T-cell (primary cell): ENCODE measurements around the gene OR7A5. TPM values are rescaled to one million over a fixed set of nuclear protein-coding genes. Genes with fewer than 3 reads are reported as not detected.

Experiments
- ATAC-seq, 4 experiments: fragments of 200-7000 bp in 3 of 4; fragments of 150-1000 bp in 1 of 4; cut with Tn5 transposase; replicated peaks in 1 of 4; 1 replicate in 3 of 4; 2 replicates in 1 of 4; pipeline ENCODE4 v1.10.0; 2021; ENCODE audit warnings: moderate library complexity in 3 of 4, mild to moderate bottlenecking in 2 of 4, moderate number of reproducible peaks in 1 of 4
- CTCF ChIA-PET, 2 donors: fragments of 300-600 bp; sonication (Branson Sonifier 250); formaldehyde crosslinking; loops; one replicate each; lab custom pipeline; 2022; ENCODE audit warnings: antibody characterized with exemption in 2 of 2; lab: Charles Lee
- POLR2A ChIA-PET, 2 donors: fragments of 300-600 bp; sonication (Branson Sonifier 250); formaldehyde crosslinking; loops; one replicate each; lab custom pipeline; 2022; ENCODE audit warnings: antibody characterized with exemption in 2 of 2; lab: Charles Lee
- DNase-seq, 35 experiments: peaks; one replicate each; pipeline versions ENCODE4 v3.0.0 to v3.0.0-alpha.2; 2013 to 2023
- H3K27ac ChIP-seq: one replicate; pipeline ENCODE4 v1.5.1; 2013; ENCODE audit warnings: low read length
- H3K27me3 ChIP-seq, 2 experiments: replicated peaks in 1 of 2; 1 replicate in 1 of 2; 2 replicates in 1 of 2; pipeline versions ENCODE4 v1.6.1 to v1.7.0; 2013; ENCODE audit warnings: low read length in 1 of 2, mixed read lengths in 1 of 2; ENCODE audit not compliant: control insufficient read depth in 2 of 2, insufficient read depth in 2 of 2; ENCODE audit errors: extremely low read depth in 1 of 2
- H3K36me3 ChIP-seq, 2 donors: 1 replicate in 1 of 2; 2 replicates in 1 of 2; pipeline versions ENCODE4 v1.6.1 to v1.7.0; 2013; ENCODE audit warnings: low read length in 1 of 2; ENCODE audit not compliant: control insufficient read depth in 2 of 2, insufficient read depth in 1 of 2; ENCODE audit errors: extremely low read depth in 1 of 2
- H3K4me1 ChIP-seq, 2 experiments: 1 replicate in 1 of 2; 2 replicates in 1 of 2; pipeline versions ENCODE4 v1.6.1 to v1.7.0; 2013; ENCODE audit warnings: low read length in 2 of 2, mixed read lengths in 1 of 2; ENCODE audit not compliant: insufficient read depth in 2 of 2, control insufficient read depth in 1 of 2; ENCODE audit errors: extremely low read depth in 1 of 2
- H3K4me3 ChIP-seq, 2 donors: 1 replicate in 1 of 2; 2 replicates in 1 of 2; pipeline versions ENCODE4 v1.5.1 to v1.7.0; 2013; ENCODE audit warnings: mild to moderate bottlenecking in 2 of 2, low read length in 1 of 2, moderate library complexity in 1 of 2; ENCODE audit not compliant: control insufficient read depth in 1 of 2; ENCODE audit errors: extremely low read depth in 1 of 2
- H3K9me3 ChIP-seq: 2 replicates; pipeline ENCODE4 v1.7.0; 2013
- H3K27ac Mint-ChIP-seq, 2 donors: one replicate each; pipeline ENCODE4 v1.8.0; 2020 to 2021; ENCODE audit warnings: mild to moderate bottlenecking in 2 of 2, mixed read lengths in 2 of 2
- H3K27me3 Mint-ChIP-seq, 2 donors: one replicate each; pipeline ENCODE4 v1.8.0; 2021 to 2022; ENCODE audit warnings: mixed read lengths in 2 of 2
- H3K36me3 Mint-ChIP-seq: one replicate; pipeline ENCODE4 v1.8.0; 2021; ENCODE audit warnings: mixed read lengths
- H3K4me1 Mint-ChIP-seq, 3 donors: one replicate each; pipeline ENCODE4 v1.8.0; 2020 to 2022; ENCODE audit warnings: mixed read lengths in 3 of 3, mild to moderate bottlenecking in 1 of 3
- H3K4me3 Mint-ChIP-seq, 3 donors: one replicate each; pipeline ENCODE4 v1.8.0; 2020 to 2022; ENCODE audit warnings: mild to moderate bottlenecking in 3 of 3, mixed read lengths in 3 of 3, moderate library complexity in 3 of 3
- H3K9me3 Mint-ChIP-seq, 3 donors: one replicate each; pipeline ENCODE4 v1.8.0; 2020 to 2022; ENCODE audit warnings: mixed read lengths in 3 of 3
- WGBS: methylation state at CpG from one replicate; pipeline ENCODE4 v1.1.5; 2013; ENCODE audit warnings: missing lambda C conversion rate; ENCODE audit not compliant: insufficient coverage; 5-methylcytosine and 5-hydroxymethylcytosine counted together
- total RNA-seq, 35 experiments: library from RNA in 6 of 35; stranded (reverse) in 6 of 35; fragments of 120-200 nt in 1 of 35; gene quantifications; one replicate each; pipeline versions ENCODE4 v1.2.1 to v1.2.4 and lab custom pipeline; 2013 to 2026

OR7A5 gene
- total RNA-seq, 5 donors from 2014 or later (not counting 1 experiment from before 2014, with no cell fraction given) = not detected

DNA sequence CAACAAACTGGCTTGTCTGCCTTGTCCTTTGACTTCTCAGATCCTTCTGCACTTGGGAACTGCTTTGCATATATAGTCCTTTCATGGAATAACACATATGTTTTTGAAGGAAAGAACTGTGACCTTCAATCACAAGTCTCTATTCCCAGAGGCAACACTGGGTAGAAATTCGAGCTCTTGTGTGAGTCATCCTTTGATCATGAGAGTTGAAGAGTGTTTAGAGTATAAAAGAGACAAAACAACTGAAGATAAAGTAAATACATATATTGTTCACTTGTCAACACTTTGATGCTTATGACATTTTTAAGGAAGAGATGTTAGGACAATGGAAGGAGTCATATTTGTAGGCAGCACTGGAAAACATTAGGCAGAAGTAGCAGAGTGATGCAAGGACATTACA is 5.2 kb upstream of the OR7A5 start:
- no peaks in the 10 kb centered on the region for H3K4me1 Mint-ChIP-seq
- no peak overlapping the region for H3K4me3 Mint-ChIP-seq
- Histone ChIP-seq H3K4me1 (no peaks in the 10 kb centered on the region), H3K9me3 (no peaks in the 10 kb centered on the region), H3K27ac (no peak overlapping the region), H3K4me3 (no peak overlapping the region), H3K27me3 (peaks cover 0 to 9% of the 10 kb centered on the region in 2 experiments), H3K36me3 (no peaks in the 10 kb centered on the region)
- WGBS = no CpG with 5 or more reads among the region's 1 CpG
- CTCF ChIA-PET = no interaction called here
- peaks cover 31 to 33% of the 10 kb centered on the region in 2 donors for H3K27me3 Mint-ChIP-seq
- DNase-seq (no peak), ATAC-seq (no peak)
- POLR2A ChIA-PET = no interaction called here
- no peak overlapping the region for H3K27ac Mint-ChIP-seq
- H3K9me3 Mint-ChIP-seq = no peaks in the 10 kb centered on the region
- no peaks in the 10 kb centered on the region for H3K36me3 Mint-ChIP-seq

DNA sequence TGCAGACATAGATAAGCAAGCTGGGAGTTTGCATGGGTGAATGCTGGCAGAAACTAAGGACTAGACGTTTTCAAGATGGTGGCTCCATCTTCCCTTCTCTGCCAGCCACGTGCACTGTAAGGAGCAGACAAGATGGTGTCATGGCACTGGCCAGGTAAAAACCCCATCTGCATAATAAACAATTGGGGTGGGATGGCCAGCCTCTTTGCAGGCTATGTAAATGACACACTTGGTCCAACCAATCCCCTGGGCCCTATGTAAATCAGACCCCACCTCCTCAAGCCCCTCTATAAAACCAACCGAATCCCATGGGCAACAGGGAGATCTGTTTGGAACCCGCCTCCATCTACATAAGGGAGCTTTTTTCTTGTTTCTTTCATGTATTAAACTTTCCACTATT is 2.4 kb upstream of the OR7A5 start:
- no CpG with 5 or more reads among the region's 4 CpGs for WGBS
- no peaks in the 10 kb centered on the region for H3K4me1 ChIP-seq
- no peak overlapping the region for H3K27ac Mint-ChIP-seq

DNA sequence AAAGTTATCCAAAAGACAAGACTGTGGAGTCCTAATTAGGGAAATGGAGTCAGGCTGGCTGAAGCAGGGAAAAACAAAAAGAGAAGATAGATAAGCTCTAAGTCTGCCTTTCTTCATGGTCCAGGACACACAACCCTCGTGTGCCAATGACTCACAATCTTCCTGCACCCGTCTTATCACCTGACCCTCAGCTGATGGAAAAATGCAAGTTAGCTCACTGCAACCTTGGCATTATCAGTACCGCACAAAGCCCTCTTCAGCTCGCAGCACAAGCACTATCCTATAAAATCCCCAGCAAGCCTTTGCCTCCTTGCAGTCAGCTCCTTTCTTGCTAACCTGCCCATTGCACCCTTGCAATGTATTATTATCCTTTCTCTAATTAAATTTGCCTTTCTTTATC is 4.3 kb downstream of the OR7A5 start:
- Histone ChIP-seq H3K9me3 (no peaks in the 10 kb centered on the region), H3K4me1 (no peaks in the 10 kb centered on the region), H3K27ac (no peak overlapping the region), H3K4me3 (no peak overlapping the region), H3K36me3 (no peaks in the 10 kb centered on the region), H3K27me3 (peaks cover 0 to 4% of the 10 kb centered on the region in 2 experiments)
- CTCF ChIA-PET = no interaction called here
- no peak overlapping the region for H3K27ac Mint-ChIP-seq
- no peak overlapping the region for H3K4me3 Mint-ChIP-seq
- no peaks in the 10 kb centered on the region for H3K9me3 Mint-ChIP-seq
- H3K36me3 Mint-ChIP-seq = no peaks in the 10 kb centered on the region
- H3K27me3 Mint-ChIP-seq = peaks cover 27 to 40% of the 10 kb centered on the region in 2 donors
- no peaks in the 10 kb centered on the region for H3K4me1 Mint-ChIP-seq
- ATAC-seq = no peak
- POLR2A ChIA-PET = no interaction called here
- no peak for DNase-seq
- WGBS = 74% methylated on average over 3 of the region's 4 CpGs

More for the DNA sequence above, 2.4 kb upstream of the OR7A5 start:
- no peaks in the 10 kb centered on the region for H3K4me1 Mint-ChIP-seq
- H3K27ac ChIP-seq = no peak overlapping the region
- H3K36me3 Mint-ChIP-seq = no peaks in the 10 kb centered on the region
- no peak for ATAC-seq
- H3K4me3 ChIP-seq = no peak overlapping the region
- ChIA-PET POLR2A (interaction anchor here in 1 of 2 donors (0.6 kb wide), 1 partner anchor 184 kb away, joined by 5 read pairs; no protein-coding TSS in a partner anchor), CTCF (interaction anchor here in 1 of 2 donors (0.9 kb wide), 1 partner anchor 82 kb away, joined by 3 read pairs; no protein-coding TSS in a partner anchor)
- no peaks in the 10 kb centered on the region for H3K9me3 ChIP-seq
- no peaks in the 10 kb centered on the region for H3K9me3 Mint-ChIP-seq
- H3K27me3 ChIP-seq = peaks cover 0 to 8% of the 10 kb centered on the region in 2 experiments
- H3K27me3 Mint-ChIP-seq = peaks cover 18 to 28% of the 10 kb centered on the region in 2 donors
- DNase-seq = no peak
- no peaks in the 10 kb centered on the region for H3K36me3 ChIP-seq
- no peak overlapping the region for H3K4me3 Mint-ChIP-seq

DNA sequence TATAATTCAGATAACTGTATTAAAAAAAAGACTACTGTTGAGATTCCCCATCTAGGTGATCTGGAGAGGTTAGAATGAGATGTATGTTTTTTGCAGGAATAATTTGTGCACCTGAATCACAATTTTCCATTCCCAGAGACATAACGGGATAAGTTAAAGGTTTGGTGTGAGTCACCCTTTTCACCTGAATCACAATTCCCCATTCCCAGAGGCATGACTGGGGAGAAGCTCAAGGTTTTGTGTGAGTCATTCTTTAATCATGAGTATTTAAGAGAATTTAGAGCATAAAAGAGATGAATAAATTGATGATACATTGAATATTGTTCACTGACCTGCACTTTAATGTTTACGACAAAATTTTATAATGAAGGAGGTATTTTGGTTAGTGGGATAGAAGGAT is 9.0 kb downstream of the OR7A5 start:
- Mint-ChIP-seq H3K27ac (no peak overlapping the region), H3K36me3 (no peaks in the 10 kb centered on the region), H3K4me1 (no peaks in the 10 kb centered on the region), H3K9me3 (peaks cover 0 to 4% (median 0%) of the 10 kb centered on the region in 3 donors), H3K27me3 (peaks cover 51 to 63% of the 10 kb centered on the region in 2 donors), H3K4me3 (no peak overlapping the region)
- Histone ChIP-seq H3K27me3 (peaks cover 0 to 11% of the 10 kb centered on the region in 2 experiments), H3K4me3 (no peak overlapping the region), H3K36me3 (no peaks in the 10 kb centered on the region), H3K9me3 (no peaks in the 10 kb centered on the region), H3K27ac (no peak overlapping the region), H3K4me1 (no peaks in the 10 kb centered on the region)
- WGBS = no CpG with 5 or more reads among the region's 2 CpGs
- CTCF ChIA-PET = no interaction called here
- POLR2A ChIA-PET = no interaction called here
- DNase-seq = no peak
- no peak for ATAC-seq

DNA sequence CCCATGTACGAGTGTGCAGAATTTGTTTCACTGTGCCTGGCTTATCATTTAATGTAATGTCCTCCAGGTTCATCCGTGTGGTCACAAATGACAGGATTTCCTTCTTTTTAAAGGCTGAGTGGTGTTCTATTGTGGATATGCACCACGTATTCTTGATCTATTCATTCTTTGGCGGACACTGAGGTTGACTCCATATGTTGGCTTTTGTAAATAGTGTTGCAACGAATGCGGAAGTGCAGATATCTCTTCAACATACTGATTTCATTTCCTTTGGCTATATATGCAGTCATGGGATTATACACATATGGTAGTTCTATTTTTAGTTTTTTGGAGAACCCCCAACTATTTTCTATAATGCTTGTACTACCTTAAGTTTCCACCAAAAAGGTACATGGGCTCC is 13.0 kb downstream of the OR7A5 start:
- ChIA-PET POLR2A (no interaction called here), CTCF (no interaction called here)
- Mint-ChIP-seq H3K9me3 (peaks cover 0 to 8% (median 0%) of the 10 kb centered on the region in 3 donors), H3K27me3 (peaks cover 47 to 53% of the 10 kb centered on the region in 2 donors), H3K4me3 (no peak overlapping the region), H3K27ac (no peak overlapping the region), H3K36me3 (no peaks in the 10 kb centered on the region), H3K4me1 (no peaks in the 10 kb centered on the region)
- WGBS = 80% methylated on average over 1 of the region's 6 CpGs
- H3K27ac ChIP-seq = no peak overlapping the region
- no peaks in the 10 kb centered on the region for H3K9me3 ChIP-seq
- H3K4me3 ChIP-seq = no peak overlapping the region
- no peaks in the 10 kb centered on the region for H3K36me3 ChIP-seq
- ATAC-seq = no peak
- H3K4me1 ChIP-seq = no peaks in the 10 kb centered on the region
- DNase-seq = no peak
- H3K27me3 ChIP-seq = peaks cover 0 to 13% of the 10 kb centered on the region in 2 experiments

DNA sequence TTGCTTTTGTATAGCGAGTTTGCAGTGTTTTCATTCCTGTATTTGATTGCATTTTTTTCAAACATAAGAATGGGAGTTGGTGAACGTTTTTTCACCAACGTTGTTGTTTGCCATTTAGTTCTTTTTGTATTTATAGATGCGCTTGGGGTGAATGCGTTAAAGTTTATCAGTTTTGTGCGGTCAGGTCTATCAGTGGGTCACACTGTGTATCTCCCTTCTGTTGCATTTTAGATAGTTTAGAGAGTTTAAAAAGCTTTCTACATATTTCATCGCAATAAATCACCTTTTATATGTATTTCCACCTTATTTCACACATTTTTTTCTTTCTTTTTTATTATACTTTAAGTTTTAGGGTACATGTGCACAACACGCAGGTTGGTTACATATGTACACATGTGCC is 16.4 kb downstream of the OR7A5 start:
- no peaks in the 10 kb centered on the region for H3K36me3 Mint-ChIP-seq
- no peak overlapping the region for H3K27ac Mint-ChIP-seq
- H3K27me3 Mint-ChIP-seq = peaks cover 16 to 22% of the 10 kb centered on the region in 2 donors
- ATAC-seq = no peak
- CTCF ChIA-PET = no interaction called here
- no peaks in the 10 kb centered on the region for H3K36me3 ChIP-seq
- H3K9me3 ChIP-seq = no peaks in the 10 kb centered on the region
- no peak for DNase-seq
- peaks cover 0 to 3% (median 0%) of the 10 kb centered on the region in 3 donors for H3K9me3 Mint-ChIP-seq
- no peak overlapping the region for H3K4me3 Mint-ChIP-seq
- H3K4me3 ChIP-seq = no peak overlapping the region
- H3K4me1 Mint-ChIP-seq = no peaks in the 10 kb centered on the region
- no peak overlapping the region for H3K27ac ChIP-seq
- H3K4me1 ChIP-seq = no peaks in the 10 kb centered on the region
- POLR2A ChIA-PET = no interaction called here
- 48% methylated on average over 2 of the region's 8 CpGs for WGBS
- peaks cover 0 to 8% of the 10 kb centered on the region in 2 experiments for H3K27me3 ChIP-seq

DNA sequence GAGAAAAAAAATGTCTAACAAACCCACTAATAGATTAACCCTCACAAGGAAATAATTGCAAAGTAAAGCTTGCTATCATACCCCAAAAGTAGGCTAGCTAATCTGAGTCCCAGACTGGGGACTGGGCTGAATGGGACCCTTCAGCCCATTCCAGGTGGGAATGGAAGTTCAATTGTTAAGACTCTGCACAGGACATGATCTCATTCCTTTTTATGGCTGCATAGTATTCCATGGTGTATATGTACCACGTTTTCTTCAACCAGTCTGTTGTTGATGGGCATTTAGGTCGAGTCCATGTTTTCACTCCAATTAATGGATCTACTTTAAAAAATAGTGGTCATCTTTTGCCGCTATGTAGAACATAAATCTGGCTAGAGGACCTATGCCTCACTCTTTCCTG is 17.9 kb downstream of the OR7A5 start:
- DNase-seq (no peak), ATAC-seq (no peak)
- H3K27me3 ChIP-seq = peaks cover 0 to 7% of the 10 kb centered on the region in 2 experiments
- no peak overlapping the region for H3K4me3 Mint-ChIP-seq
- H3K36me3 Mint-ChIP-seq = no peaks in the 10 kb centered on the region
- no peak overlapping the region for H3K4me3 ChIP-seq
- no peak overlapping the region for H3K27ac Mint-ChIP-seq
- peaks cover 0 to 3% (median 0%) of the 10 kb centered on the region in 3 donors for H3K9me3 Mint-ChIP-seq
- H3K4me1 ChIP-seq = no peaks in the 10 kb centered on the region
- WGBS = 46% methylated on average over 2 of the region's 3 CpGs
- no peaks in the 10 kb centered on the region for H3K9me3 ChIP-seq
- no peaks in the 10 kb centered on the region for H3K4me1 Mint-ChIP-seq
- no peaks in the 10 kb centered on the region for H3K36me3 ChIP-seq
- ChIA-PET CTCF (no interaction called here), POLR2A (no interaction called here)
- peaks cover 12 to 16% of the 10 kb centered on the region in 2 donors for H3K27me3 Mint-ChIP-seq
- no peak overlapping the region for H3K27ac ChIP-seq
